Measurements from ENCODE around the gene THAP2.

- no peak for TF ChIP-seq CHD2 (IDR thresholded peaks at IDR 0.05; ENCODE audit: low read length, partially characterized antibody)
- TF ChIP-seq MAX (IDR thresholded peaks at IDR 0.05) = no peak
- no peak for TF ChIP-seq KDM5A (IDR thresholded peaks at IDR 0.05)
- no peak for TF ChIP-seq MAZ (IDR thresholded peaks at IDR 0.05; ENCODE audit: borderline replicate concordance, low read depth, low read length)
- TF ChIP-seq CTCF (IDR thresholded peaks at IDR 0.05) = peak; percentile 81
- no peak for TF ChIP-seq POLR2A (IDR thresholded peaks at IDR 0.05; ENCODE audit: low read length)
- no peak for TF ChIP-seq CHD4 (IDR thresholded peaks at IDR 0.05; ENCODE audit: borderline replicate concordance)
- no peak for TF ChIP-seq CBX2 (IDR thresholded peaks at IDR 0.05; ENCODE audit: borderline replicate concordance, low read depth)
Observed at GRCh38 chr12:71636704-71637115, 27.4 kb upstream of the THAP2 start.
